Measurements from ENCODE around the gene EHD4.

The EHD4 gene

DNA sequence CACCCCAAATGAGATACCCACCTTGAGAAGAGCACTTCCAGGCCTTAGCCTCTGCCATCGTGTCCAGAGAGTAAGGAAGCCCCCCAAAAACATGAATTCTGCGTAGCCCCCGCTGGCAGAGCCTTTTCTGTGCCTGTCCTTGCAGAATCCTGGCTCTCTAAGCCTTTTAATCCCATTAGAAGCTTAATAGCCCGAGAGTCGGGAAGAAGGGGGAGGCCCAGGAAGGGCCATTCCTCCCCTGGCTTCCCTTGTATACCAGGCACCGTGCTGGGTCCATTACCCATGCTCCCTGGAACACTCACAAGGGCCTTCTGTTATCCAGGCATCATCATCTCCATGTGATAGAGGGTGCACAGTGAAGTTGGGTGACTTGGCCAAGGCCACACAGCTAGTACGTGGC, 85.6 kb downstream of the EHD4 start:
- in situ Hi-C loops (cut with HindIII; ENCODE audit: low sequenced_read_pairs) = loop anchor here (25.0 kb wide), 1 partner anchor 99 kb away; no protein-coding TSS in a partner anchor
- TF ChIP-seq, protein P1, sequence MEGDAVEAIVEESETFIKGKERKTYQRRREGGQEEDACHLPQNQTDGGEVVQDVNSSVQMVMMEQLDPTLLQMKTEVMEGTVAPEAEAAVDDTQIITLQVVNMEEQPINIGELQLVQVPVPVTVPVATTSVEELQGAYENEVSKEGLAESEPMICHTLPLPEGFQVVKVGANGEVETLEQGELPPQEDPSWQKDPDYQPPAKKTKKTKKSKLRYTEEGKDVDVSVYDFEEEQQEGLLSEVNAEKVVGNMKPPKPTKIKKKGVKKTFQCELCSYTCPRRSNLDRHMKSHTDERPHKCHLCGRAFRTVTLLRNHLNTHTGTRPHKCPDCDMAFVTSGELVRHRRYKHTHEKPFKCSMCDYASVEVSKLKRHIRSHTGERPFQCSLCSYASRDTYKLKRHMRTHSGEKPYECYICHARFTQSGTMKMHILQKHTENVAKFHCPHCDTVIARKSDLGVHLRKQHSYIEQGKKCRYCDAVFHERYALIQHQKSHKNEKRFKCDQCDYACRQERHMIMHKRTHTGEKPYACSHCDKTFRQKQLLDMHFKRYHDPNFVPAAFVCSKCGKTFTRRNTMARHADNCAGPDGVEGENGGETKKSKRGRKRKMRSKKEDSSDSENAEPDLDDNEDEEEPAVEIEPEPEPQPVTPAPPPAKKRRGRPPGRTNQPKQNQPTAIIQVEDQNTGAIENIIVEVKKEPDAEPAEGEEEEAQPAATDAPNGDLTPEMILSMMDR (IDR thresholded peaks at IDR 0.05; ENCODE audit: low read depth, low read length, missing control alignments) = no peak
- DNase-seq (ENCODE audit: low read depth) = no peak
- H3K4me3 ChIP-seq (ENCODE audit: low read depth, low read length) = no peak overlapping the region

DNA sequence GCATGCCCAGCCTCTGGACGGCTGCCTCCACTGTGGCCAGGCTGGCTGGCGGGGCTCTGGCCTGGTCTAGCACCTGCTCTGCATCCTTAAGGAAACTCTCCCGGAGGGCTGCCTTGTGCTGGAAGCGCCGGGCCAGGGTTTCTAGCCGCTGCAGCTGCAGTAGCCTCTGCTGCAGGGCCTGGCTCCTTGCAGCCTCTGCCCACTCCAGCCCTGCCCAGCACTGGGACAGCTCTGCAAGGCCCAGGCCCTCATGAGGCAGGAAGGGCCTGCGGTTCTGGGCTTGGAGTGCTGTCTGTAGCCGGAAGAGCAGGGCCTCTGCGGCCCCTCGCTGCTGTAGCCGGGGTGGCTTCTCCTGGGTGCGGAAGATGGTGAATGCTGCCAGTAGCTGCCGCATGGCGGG, 86.5 kb downstream of the EHD4 start:
- DNase-seq (ENCODE audit: low read depth) = no peak
- H3K4me3 ChIP-seq (ENCODE audit: low read depth, low read length) = no peak overlapping the region
- TF ChIP-seq, protein P1 (IDR thresholded peaks at IDR 0.05; ENCODE audit: low read depth, low read length, missing control alignments) = no peak
- in situ Hi-C loops (cut with HindIII; ENCODE audit: low sequenced_read_pairs) = loop anchor here (25.0 kb wide), 1 partner anchor 99 kb away; no protein-coding TSS in a partner anchor

DNA sequence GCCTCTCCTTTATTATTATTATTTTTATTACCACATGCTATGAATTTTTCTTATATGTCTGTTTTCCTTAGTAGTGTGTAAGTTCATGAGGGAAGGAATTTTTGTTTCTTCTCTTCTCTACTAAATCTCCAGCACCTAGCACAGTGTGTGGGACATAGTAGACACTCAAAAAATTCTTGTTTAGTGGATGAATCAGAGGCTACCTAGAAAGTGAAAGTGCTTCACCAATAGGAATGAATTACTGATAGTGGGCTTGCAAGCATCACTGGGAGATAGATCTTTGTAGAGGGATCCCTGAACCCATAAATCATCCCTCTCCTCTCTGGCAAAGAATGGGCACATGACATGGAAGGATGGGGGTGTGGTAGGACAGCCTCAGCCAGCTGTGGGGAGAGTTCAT, 87.0 kb downstream of the EHD4 start:
- no peak overlapping the region for H3K4me3 ChIP-seq (ENCODE audit: low read depth, low read length)
- no peak for DNase-seq (ENCODE audit: low read depth)
- in situ Hi-C loops (cut with HindIII; ENCODE audit: low sequenced_read_pairs) = loop anchor here (25.0 kb wide), 1 partner anchor 98 kb away; no protein-coding TSS in a partner anchor
- TF ChIP-seq, protein P1 (IDR thresholded peaks at IDR 0.05; ENCODE audit: low read depth, low read length, missing control alignments) = no peak

DNA sequence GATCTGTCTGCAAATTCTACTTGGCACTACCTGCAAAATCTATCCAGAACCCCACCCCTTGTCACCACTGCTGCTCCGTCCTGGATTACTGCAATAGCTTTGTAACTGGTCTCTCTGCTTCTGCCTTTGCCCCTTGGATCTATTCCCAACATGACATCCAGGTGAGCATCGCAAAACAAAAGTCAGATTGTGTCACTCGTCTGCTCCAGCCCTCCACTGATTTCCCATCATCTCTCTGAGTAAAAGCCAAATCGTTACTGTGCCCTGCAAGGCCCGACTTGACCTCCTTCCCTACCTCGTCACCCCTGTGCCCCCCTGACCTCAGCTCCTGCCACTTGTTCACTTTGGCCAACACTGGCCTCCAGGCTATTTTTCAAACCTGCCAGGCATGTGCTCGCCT, 87.9 kb downstream of the EHD4 start:
- no peak for DNase-seq (ENCODE audit: low read depth)
- TF ChIP-seq, protein P1 (IDR thresholded peaks at IDR 0.05; ENCODE audit: low read depth, low read length, missing control alignments) = no peak
- H3K4me3 ChIP-seq (ENCODE audit: low read depth, low read length) = no peak overlapping the region
- in situ Hi-C loops (cut with HindIII; ENCODE audit: low sequenced_read_pairs) = loop anchor here (25.0 kb wide), 1 partner anchor 97 kb away; no protein-coding TSS in a partner anchor

DNA sequence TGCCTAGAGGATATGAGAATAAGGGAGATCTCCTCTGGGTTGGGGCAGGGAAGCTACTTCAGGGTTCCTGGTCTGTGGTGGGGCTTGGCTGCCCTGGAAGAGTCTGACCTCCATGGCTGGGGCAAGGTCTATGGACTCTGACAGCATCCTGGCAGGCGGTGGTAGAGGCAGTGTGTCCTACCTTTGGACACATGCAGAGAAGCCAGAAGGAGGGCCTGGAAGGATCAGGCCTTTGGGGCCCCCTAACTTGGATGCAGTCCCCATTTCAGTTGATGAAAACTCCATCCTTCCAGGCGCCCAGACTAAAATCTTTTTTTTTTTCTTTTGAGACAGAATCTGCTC, 88.9 kb downstream of the EHD4 start:
- TF ChIP-seq, protein P1 (IDR thresholded peaks at IDR 0.05; ENCODE audit: low read depth, low read length, missing control alignments) = no peak
- in situ Hi-C loops (cut with HindIII; ENCODE audit: low sequenced_read_pairs) = loop anchor here (25.0 kb wide), 1 partner anchor 96 kb away; no protein-coding TSS in a partner anchor
- no peak for DNase-seq (ENCODE audit: low read depth)
- H3K4me3 ChIP-seq (ENCODE audit: low read depth, low read length) = no peak overlapping the region

DNA sequence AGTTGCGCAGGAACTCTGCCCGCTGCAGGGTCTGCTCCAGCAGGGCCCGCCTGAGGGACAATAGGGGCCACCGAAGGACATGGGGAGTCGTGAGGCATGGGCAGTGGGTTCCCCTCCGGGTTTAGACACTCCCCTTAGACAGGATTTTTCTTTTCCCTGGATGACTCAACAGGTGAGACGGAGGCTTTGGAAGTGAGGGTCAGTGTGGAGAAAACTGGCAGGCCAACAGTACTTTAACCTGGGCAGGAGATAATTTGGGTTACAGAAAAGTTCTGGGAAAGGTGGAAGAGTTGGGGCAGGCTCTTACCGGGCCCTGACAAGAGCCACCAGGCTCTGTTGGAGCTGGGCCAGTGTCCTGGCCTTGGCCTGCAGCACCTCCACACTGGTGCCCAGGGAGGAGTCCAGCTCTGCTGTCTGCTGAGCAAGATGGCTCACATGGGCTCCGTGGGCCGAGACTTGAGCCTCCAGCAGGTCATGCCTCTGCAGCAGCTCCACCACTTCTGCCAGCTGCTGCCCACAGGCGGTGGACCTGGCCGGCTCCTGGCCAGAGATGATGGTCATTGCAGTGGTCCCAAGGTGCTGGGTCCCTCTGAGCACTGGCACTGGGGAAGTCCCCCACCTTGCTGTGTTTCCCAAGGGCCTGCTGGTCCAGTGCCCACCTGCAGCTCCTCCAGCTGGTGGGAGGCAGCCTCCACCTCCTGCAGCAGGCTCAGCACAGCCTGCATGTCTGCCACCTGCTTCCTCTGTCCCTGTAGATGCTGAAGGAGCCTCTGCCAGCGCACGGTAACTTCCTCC, 89.5 kb downstream of the EHD4 start:
- TF ChIP-seq, protein P1 (IDR thresholded peaks at IDR 0.05; ENCODE audit: low read depth, low read length, missing control alignments) = no peak
- peak overlapping the region; percentile 15 for H3K4me3 ChIP-seq (ENCODE audit: low read depth, low read length)
- in situ Hi-C loops (cut with HindIII; ENCODE audit: low sequenced_read_pairs) = loop anchor here (25.0 kb wide), 1 partner anchor 96 kb away; no protein-coding TSS in a partner anchor
- no peak for DNase-seq (ENCODE audit: low read depth)

All from astrocyte of the cerebellum (primary cell).